ENCODE results near the gene SKP2.
"Not testable (repeated sequence)": the region's sequence is repeated elsewhere in the genome, so short reads cannot be mapped to it uniquely, and the experiment has no call there.

SKP2 gene

DNA sequence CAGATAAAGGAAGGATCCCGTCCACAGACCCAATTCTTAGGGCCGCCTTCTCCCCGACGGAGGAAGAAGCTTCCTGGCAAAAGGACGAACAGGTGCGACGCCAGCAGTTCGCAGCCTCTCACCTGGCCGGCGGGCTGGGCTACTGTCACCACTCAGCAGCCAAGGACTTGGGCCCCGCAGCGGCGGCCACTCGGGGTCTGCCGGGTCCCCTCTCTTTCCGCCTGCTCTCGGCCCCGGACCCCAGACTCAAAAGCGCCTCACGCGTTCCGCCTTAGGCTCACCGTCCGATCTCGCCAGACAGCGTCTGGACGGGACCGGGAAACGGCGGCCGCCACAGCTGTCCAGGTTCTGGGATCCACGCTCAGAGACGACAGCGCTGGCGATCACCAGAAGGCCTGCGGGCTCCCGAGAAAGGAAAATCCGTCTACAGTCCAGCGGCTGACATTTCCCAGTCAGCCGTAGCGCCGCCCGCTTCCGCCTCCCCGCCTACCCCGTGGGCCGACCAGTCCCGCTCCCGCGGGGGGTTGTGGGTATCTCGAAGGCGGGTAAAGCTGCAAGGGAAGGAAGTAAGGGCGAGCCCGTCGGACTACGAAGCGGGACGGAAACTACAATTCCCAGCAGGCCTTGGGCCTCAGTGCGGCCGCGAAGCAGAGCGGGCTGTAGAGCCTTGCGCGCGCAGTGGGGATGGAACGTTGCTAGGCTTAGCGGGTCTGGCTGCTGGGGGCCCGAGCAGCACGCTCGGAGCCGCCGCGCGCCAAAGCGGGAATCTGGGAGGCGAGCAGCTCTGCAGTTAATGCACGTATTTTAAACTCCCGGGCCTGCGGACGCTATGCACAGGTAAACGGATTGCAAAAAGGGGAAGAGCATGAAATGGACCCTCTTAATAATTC, at the start of gene SKP2, which contains the start of gene LMBRD2:
Gene SKP2 (plus strand): TSS at position 678 of the 890 bp plus-strand sequence. CDS start 152 bp downstream, at position 830.
Gene LMBRD2 (minus strand): TSS at position 454 of the 890 bp plus-strand sequence. CDS start 8,538 bp downstream, outside the sequence.
- peak; percentile 90 for DNase-seq (ENCODE audit: extremely low read depth, low read depth)
- no peak for TF ChIP-seq CTCF (IDR thresholded peaks at IDR 0.05; ENCODE audit: low read depth, low read length)

- no peak for DNase-seq (ENCODE audit: extremely low read depth, low read depth)
- no peak for TF ChIP-seq CTCF (IDR thresholded peaks at IDR 0.05; ENCODE audit: low read depth, low read length)
Observed at GRCh38 chr5:36105819-36106218, 46.1 kb upstream of the SKP2 start.

DNA sequence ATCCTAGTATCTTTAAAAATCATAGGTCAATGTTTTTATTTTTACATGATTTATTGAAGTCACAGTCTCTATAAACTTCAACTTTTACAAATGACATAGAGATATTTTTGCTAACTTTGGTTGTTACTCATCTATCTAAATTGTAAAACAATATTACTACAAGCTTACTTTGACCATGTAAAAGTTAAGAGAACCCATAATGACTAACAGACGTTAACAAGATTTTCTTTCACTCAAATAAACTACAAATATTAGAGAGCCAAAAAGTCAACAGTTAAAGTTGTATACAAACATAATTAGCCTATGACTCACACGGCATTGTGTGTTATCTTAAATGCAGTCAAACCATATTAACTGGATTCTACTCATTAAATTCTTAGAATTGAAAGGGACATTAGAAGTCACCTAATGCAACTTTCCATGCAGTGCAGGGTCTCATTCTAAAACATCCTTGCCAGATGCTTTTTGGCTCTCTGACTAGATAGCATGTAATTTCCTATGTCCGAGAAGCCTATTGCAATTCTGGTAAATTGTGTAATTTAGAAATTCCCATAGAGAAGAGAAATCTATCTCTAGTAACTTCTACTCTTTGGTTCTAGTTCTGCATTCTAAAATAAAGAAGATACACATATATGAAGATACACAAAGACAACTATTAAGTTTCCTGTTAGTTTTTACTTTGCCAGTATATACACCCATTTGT, 43.0 kb upstream of the SKP2 start:
- peak; percentile 35 for DNase-seq (ENCODE audit: extremely low read depth, low read depth)
- no peak for TF ChIP-seq CTCF (IDR thresholded peaks at IDR 0.05; ENCODE audit: low read depth, low read length)

GRCh38 chr5:36111238-36111637, 40.7 kb upstream of the SKP2 start:
- TF ChIP-seq CTCF (IDR thresholded peaks at IDR 0.05; ENCODE audit: low read depth, low read length): no peak
- no peak for DNase-seq (ENCODE audit: extremely low read depth, low read depth)

DNA sequence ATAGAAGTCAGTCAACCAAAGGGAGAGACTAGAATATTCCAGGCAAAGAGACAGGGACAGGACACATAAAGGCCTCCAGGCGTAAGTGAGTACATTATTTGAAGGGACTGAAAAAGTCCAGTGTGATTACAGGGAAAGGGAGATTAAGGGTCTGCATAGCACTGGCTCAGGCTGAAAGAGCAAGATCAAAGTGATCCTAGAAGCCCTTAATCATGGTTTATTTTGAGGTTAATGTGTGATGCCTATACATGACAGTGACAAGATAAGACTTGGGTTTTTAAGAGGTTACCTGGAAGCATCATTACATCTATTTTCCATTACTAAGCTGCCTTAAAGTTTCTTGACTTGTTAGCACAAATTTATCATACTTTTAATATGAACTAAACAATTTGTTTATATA, 26.0 kb upstream of the SKP2 start:
- TF ChIP-seq CTCF (IDR thresholded peaks at IDR 0.05; ENCODE audit: low read depth, low read length): no peak
- no peak for DNase-seq (ENCODE audit: extremely low read depth, low read depth)

- no peak for TF ChIP-seq CTCF (IDR thresholded peaks at IDR 0.05; ENCODE audit: low read depth, low read length)
- DNase-seq (ENCODE audit: extremely low read depth, low read depth): no peak
Observed at GRCh38 chr5:36128795-36129194, 23.1 kb upstream of the SKP2 start.

DNA sequence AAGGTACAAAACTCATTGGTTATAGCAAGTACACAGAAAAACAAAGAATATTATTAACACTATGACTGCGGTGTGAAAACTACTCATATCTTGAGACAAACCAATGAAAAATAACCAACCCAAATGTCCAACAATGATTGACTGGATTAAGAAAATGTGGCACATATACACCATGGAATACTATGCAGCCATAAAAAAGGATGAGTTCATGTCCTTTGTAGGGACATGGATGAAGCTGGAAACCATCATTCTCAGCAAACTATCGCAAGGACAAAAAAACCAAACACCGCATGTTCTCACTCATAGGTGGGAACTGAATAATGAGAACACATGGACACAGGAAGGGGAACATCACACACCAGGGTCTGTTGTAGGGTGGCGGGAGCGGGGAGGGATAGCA, 22.2 kb upstream of the SKP2 start:
- DNase-seq (ENCODE audit: extremely low read depth, low read depth): not testable (repeated sequence)

GRCh38 chr5:36133009-36133408, 18.9 kb upstream of the SKP2 start:
- not testable (repeated sequence) for DNase-seq (ENCODE audit: extremely low read depth, low read depth)
